DMS 273 (cell line): Measurements from ENCODE around the gene UNC5C.
A peak's percentile ranks its signal among the peaks of the same experiment; 100 is the strongest.

Experiments
- DNase-seq: peaks from one replicate; lab custom pipeline; 2025; ENCODE audit not compliant: unreplicated experiment; lab: John Stamatoyannopoulos, UW

The UNC5C gene

DNA sequence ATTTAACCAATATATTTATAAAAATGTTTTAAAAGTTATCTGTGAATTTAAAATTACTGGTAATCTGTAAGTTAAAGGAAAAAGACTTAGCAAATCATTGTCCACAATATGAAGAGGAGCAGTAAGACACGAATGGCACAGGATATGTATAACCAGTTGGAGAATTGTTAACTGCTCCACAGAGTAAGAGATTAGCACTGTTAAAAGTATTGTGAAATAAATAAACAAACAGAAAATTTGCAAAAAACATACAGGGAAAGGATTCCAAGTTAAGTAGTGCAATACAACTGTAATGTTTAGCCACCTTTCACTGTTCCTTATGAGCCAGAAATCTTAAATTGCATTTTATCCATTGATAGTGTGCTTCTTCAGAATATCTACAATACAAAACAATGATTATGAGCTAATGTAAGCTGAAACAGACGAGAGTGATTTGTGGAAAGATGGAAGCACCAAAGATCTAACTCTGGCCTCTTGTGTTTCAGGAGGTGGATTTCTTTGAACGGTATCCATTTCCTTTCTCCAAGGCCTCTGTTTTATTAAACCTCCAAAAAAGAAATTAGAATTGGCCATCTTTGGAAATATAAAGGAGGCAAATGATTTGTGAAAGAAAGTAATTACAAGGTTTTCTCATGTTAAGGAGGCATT lies 188.4 kb downstream of the UNC5C start:
- no peak for DNase-seq

DNA sequence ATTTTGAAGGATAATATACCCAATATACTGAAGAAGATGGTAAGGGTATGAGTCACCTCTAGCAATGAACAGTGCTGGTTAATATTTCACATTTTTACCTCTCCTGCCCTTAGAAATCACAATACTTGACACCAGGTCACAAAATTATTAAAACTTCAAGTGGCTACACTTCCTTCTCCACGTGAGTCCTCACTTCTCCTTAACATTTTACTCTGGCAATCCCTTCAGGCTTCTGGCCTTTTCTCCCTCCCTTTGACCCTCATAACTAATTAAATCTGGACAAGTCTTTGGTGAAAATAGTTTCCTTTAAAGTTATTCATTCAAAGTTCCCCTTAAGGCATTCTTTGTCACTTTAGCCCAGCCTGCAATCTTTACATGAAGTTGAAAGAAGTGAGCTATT lies 190.4 kb downstream of the UNC5C start:
- no peak for DNase-seq

DNA sequence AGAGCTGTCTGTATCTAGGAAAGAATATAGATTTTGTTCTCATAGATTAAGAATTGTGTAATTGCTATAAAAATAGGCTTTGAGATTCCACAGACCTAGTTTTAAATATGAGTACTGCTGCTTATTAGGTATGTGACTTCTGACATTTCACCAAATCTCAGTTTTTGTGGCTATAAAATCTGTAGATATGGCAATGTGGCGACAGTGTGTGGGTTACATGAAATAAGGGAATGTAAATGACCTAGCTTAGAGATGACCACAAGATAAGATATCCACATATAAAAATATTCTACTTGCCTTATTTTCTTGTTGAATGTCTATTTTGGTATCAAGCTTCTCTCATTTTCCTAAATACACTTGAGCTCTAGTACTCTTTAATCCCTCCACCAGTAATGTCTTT lies 193.8 kb downstream of the UNC5C start:
- DNase-seq: no peak

DNA sequence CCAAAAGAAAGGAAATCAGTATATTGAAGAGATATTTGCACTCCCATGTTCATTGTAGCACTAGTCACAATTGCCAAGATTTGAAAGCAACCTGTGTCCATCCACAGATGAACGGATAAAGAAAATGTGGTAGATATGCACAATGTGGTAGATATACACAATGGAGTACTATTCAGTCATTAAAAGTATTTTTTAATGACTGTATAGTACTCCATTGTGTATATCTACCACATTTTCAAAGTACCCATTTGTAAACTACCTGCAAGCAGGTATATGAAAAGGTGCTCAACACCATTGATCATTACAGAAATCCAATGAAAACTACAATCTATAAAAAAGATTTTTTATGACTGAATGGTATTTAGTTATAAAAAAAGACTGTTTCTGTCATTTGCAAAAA lies 200.4 kb downstream of the UNC5C start:
- no peak for DNase-seq

DNA sequence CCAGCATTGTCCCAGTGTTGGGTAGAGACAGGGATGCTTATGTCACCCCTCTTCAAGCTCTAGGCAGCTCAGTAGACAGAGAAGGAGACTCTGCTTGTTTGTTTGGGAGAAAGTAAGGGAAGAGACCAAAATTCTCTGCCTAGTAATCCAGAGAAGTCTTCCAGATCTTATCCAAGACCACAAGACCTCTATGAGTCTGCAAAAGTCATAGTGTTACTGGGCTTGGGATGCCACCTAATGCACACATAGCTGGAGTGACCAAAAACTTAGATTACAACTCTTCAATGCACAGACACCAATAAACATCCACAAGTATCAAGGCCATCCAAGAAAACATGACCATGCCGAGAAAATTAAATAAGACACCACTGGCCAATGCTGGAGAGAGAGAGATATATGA lies 205.5 kb downstream of the UNC5C start:
- no peak for DNase-seq

DNA sequence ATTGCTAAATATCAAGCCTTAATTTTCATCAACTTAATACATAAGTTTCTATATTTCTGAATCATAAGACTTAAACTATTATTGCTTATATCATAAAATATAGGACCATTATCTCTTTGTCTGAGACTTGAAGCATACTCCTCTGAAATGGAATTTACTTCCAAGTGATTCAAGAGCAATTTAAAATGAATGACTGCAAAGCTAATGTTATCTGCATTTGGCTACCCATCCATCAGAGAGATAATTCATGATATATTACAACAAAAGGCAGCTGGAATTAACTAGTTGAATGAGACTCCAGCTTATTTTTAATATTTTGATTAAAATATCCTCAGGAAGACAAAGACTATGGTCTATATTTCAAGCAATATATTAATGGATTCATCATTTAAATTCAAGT lies 208.6 kb downstream of the UNC5C start:
- no peak for DNase-seq

DNA sequence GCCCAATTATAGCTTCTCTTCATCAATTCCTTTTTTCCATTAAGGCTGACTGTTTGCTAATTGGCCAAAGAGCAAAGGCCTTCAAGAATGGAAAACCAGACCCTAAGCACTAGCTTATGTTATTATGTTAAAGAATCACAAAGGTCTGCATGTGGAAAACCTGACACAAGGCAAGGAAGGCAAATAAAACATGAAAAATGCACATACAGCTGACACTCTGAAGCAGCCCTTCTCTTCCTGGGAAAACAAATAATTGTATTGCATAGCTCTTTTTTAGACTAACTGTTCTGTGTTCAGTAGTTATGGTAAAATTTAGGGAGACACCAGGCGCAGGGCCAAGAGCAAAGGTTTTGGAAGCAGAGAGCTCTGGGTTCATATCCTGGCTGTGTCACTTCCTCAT lies 223.1 kb downstream of the UNC5C start:
- no peak for DNase-seq

DNA sequence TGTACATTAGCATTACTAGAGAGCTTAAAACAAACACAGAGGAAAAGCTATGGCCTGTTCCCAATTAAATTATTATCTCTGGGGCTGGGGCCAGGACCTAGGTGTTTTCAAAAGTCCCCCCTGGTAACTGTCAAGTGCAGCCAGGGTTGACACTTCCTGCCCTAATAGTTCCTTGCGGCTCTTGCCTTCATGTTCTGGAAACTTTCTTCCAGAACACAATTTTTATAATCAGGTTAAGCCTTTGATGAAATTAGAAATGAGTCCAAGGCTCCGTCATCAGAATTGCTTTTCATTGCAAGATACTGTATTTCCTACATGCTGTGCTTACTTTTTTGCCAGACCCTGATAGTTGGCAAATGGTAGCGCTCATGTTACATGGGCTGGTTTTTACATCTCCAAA lies 229.6 kb downstream of the UNC5C start:
- no peak for DNase-seq

DNA sequence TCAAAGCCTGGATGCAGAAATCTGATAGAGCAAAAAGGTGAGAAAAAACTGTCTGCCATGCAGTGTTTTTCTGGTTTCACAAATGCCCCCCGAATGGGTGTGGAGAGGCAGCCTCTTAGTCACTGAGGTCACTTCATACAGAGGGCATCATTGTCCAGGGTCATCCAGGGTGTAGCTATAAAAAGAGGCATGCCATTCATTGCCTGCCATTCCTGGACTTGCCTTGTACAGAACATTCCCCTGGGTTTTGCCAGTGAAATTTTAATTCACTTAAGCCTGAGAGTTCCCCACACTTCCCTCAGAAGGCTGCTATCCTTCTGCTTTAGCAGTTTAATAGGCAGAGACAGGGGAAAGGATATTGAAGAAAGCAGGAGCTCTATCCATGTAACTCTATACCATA lies 230.3 kb downstream of the UNC5C start:
- DNase-seq: no peak

DNA sequence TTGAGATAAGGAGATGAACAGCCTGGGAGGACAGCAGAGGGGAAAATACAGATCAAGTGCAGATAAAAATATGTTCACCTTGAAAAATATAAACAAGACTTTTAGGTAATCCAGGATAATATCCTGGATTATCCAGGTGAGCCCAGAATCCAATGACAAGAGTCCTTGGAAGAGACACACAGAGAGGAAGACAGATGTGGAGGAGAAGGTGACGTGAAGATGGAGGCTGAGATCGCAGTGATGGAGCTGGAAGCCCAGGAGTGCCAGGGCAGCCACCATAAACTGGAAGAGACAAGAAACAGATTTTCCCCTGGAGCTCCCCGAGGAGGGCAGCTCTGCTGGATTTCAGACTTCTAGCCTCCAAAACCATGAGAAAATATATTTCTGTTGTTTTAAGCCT lies 230.7 kb downstream of the UNC5C start:
- no peak for DNase-seq

DNA sequence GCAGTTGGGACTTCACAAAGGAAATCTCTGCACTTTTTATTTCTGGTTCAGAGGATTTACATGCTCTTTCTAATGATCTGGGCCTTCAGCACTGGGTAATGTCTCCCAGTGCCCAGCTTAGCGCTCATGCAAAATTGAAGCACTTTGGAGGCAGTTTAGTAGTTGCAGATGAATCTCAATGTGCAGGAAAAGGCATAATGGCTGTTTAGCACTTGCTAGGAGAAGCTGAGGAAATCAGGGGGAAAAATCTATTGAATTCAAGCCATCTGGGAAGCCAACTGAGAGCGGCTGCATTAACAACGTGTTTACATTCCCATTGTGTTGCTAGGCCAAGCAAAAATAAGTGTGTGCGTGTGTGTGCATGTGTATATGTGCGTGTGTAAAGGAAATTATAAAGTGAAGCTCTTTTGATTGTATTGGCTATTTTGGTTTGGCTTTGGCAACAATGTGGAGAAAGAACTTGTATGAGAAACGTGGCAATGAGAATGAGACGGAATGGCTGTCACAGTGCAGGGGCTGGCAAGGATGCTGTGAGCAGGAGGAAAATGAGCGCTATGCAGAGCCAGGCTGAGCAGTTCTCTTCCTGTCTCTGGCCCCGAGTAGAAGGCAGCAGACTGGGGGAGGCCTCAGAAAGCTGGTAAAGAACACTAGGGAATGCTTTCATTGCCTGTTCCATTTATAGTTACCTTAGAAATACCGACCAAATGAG lies 231.5 kb downstream of the UNC5C start:
- peak; percentile 8 for DNase-seq

DNA sequence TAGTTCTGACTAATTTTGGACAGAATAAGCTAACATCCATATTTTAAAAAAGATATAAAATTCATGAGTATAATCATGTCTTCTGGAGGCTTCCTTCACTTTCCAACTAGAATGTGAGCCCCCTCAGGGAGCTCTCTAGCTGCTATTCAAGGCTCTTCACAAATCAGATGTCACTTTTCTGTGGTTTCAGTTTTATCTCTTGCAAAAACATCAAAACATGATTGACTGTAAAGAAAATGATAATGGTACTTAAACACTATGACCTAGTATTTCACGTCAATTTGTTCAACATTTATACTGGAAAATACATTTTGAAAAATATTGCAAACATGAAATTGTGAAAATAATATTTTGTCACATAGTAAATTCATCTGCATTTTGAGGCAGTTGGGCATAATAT lies 234.2 kb downstream of the UNC5C start:
- no peak for DNase-seq

DNA sequence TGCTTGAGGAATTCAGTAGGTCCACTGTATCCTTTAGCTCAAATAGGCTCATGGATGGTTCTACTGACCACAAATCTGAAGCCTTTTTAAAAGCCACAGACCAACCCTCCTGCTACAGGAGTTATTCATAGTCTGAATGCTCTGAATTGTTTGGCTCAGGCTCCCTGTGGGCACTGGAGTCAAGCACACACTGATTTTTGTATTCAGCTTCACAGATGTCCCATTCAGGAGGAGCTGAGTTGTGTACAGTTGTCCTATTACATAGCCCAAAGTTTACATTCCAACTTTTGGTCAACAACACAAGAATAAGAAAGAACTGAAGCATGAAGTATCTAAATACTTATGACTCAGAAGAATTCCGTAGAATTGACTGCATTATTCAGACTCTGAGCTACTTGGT lies 243.9 kb downstream of the UNC5C start:
- DNase-seq: no peak

DNA sequence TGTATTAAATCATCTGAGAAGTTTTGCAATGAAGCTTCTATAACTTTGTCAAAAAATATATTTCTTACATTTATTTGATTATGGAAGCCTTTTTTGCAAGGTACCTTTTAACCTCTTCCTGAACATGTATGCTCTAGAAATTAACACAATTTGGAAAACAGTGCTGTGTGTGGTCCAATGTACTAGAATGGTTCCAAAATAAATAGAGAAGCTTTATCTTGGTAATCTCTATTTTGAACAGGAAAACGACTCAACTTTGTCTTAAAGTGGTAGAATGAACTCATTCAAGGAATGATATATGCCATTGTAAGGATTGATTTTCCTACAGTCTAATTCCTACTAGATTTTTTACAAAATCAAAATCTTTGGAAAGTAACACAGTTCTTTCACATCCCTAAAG lies 248.5 kb downstream of the UNC5C start:
- no peak for DNase-seq

DNA sequence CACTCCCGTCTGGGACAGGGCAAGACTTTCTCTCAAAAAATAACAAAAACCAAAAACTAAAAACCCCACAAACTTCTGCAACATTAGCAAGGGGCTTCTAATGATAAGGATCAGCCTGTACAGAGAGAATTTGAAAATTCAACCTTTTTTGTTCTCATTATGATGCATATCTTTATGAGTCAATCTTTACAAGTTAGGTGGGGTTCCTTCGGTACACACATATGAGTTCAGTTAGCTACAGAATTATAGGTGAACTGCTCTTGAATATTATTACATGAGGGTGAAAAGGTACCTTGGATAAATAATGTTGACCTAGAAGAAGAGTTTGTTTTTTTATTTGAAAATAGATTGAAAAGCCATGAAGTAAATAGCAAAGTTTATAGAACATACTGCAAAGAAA lies 252.7 kb downstream of the UNC5C start:
- DNase-seq: no peak

DNA sequence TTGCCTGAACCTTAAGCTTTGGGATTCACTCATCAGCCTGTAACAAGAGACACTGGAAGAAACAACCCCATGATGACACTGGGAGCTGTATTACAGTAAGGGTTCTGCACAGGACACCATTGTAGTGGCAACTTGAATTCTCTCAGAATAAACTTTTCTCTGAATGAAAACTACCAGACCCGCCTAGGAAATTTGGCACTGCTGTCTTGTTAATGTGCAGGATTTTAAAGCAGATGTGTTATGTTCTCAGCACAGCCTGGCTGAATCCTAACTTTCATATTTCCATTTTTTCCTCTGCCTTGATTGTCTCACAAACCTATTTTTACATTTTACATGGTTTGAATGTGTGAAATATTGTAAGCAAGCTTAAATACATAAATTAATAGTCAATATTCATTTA lies 253.6 kb downstream of the UNC5C start:
- no peak for DNase-seq

DNA sequence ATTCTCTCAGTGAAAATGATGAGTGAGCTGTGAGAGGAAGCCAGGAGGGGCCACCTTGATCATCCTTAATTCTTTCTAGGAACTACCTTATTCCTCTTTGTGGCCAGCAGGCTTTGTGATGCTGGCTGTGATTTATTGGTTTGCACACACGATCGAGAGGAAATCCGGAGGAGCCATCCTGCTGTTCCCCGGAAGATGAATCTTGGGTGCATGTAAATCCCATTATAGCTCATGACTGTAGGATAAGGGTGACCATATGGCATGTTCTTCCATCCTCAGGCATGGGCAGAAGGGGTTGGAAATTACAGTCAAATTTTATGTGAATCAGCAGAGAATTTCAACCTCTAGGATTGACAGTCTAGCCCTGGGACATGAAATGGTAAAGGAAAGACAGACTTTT lies 254.5 kb downstream of the UNC5C start:
- peak; percentile 20 for DNase-seq

DNA sequence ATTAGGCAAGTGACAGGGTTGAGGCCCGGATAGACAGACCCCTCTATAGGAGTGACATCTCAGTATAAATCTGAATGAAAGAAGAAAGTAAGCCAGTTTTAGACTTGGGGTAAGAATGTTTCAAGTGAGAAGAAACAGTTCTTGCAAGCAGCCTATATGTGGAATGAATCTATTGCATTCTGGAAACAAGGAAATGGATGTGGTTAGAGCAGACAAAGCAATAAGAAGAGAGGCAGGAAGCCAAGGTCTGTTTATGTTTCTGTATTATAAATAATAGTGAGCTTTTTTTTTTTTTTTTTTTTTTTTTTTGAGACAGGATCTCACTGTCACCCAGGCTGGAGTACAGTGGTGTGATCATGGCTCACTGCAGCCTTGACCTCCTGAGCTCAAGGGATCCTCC lies 255.8 kb downstream of the UNC5C start:
- DNase-seq: no peak

DNA sequence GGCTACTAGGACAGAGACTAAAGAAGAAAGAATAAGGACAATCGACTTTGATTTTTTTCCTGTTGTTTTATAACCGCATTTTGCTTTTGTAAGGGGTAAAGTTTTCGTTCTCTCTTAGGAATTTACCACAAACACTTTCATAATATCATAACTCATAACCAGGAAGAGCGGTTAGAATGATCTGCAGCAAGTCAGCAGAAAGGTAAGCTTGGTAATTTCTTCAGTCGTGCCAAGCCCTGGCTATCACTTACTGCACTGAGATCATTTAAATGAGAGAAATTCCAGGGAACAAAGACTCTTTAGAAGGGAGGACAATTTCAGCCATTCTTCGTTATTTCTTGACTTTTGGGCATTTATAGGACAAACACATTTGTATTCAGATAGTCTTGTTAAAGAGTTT lies 258.1 kb downstream of the UNC5C start:
- DNase-seq: no peak

DNA sequence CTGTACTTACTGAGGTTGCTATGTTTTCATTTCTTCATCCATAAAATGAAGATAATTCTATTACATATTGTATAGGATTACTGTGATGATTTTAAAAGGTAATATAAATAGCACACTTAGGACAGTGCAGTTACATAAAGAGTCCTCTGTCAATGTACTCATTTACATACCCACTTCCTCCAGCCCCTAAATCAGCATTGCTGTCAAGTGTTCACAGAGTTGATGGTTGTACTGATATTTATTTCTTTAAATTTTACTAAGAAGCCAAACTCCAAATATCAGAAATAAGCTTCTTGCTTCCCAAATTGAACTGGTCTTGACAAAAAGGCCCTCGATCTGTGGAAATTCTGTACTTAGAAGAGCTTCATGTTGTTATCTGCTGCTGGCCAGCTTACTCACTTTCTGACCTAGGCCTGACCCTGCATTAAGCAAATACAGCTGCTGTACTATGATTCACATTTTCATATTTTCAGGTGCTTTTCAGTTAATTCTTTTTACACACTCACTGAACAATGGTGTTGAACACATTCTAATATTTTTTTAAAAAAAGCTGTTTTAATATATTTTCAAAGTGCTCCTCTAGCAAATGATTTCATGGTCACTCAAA lies 259.6 kb downstream of the UNC5C start:
- DNase-seq: no peak

DNA sequence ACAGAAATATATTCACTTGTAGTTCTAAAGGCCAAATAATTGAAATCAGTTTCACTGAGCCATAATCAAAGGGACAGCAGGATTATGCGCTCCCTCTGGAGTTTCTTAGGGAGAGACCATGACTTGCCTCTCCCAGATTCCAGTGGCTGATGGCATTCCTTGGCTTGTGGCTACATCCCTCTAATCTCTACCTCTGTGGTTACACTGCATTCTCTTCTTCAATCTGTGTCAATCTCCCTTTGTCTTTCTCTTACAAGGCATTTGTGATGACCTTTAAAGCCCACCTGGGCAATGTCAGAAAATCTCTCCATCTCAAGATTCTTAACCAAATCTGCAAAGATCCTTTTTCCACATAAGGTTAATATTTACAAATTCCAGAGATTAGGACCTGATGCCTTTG lies 260.2 kb downstream of the UNC5C start:
- no peak for DNase-seq

DNA sequence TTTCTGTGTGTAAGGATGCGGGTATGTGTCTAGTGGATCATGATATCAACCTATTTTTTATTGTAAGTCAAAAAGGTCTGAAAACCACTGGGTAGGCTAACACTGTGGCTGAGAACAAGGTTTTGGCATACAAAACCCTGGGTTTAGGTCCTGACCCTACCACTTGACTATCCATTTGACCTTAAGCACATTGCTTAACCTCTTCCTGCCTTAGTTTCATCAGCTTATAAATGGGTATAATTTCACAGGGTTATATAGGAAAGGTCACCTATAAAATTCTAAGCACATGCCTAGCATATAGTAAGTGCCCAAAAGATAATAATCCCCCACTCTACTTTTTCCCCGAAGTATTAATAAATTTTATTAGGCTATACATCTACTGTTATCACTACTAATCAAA lies 263.0 kb downstream of the UNC5C start:
- DNase-seq: no peak

DNA sequence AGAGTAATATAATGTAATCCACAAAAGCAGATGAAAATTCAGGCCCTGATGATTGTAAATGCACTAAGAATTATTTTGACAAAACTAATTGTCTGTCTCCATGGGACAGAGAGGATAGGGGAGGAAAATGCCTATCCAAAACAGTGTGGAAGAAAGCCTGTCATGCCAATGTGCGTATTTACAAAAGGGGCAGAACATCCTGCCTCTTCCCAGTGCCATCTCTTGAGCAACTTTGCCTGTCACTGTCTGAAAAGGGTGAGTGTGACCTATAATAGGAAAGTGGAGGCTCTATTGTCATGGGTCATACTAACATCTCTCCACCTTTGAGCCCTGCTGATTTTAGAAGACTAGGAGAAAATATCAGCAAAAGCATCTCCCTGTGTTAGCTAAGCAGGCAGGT lies 264.1 kb downstream of the UNC5C start:
- DNase-seq: no peak
